HepG2 (cell line): Measurements from ENCODE around the gene PITRM1. TPM values are rescaled to one million over a fixed set of nuclear protein-coding genes. Genes with fewer than 3 reads are reported as not detected.
A peak's percentile ranks its signal among the peaks of the same experiment; 100 is the strongest.

Source experiments
- E2F5 ChIP-seq: sonication (generic); formaldehyde crosslinking; conservative IDR thresholded peaks from 2 replicates; pipeline ENCODE4 v1.4.0; 2020; ENCODE audit warnings: missing genetic modification reagents
- FOXC1 ChIP-seq: sonication (generic); formaldehyde crosslinking; IDR thresholded peaks from 2 replicates; pipeline ENCODE4 v1.8.0; 2022; ENCODE audit warnings: mild to moderate bottlenecking, missing genetic modification reagents, borderline replicate concordance
- GMEB1 ChIP-seq: sonication (generic); formaldehyde crosslinking; IDR thresholded peaks from 2 replicates; pipeline ENCODE4 v1.5.1; 2020; ENCODE audit warnings: missing genetic modification reagents, mild to moderate bottlenecking, borderline replicate concordance
- KDM2A ChIP-seq: sonication (generic); formaldehyde crosslinking; IDR thresholded peaks from 2 replicates; pipeline ENCODE4 v1.4.0; 2020; ENCODE audit warnings: low read depth, missing genetic modification reagents, borderline replicate concordance
- SALL1 ChIP-seq: sonication (generic); formaldehyde crosslinking; IDR thresholded peaks from 2 replicates; pipeline ENCODE4 v1.8.0; 2022; ENCODE audit warnings: mild to moderate bottlenecking, missing genetic modification reagents
- SP140L ChIP-seq: sonication (generic); formaldehyde crosslinking; IDR thresholded peaks from 2 replicates; pipeline ENCODE4 v1.4.0; 2020; ENCODE audit warnings: missing genetic modification reagents, borderline replicate concordance
- THAP7 ChIP-seq: sonication (generic); formaldehyde crosslinking; IDR thresholded peaks from 2 replicates; pipeline ENCODE4 v1.8.1; 2023; ENCODE audit warnings: mild to moderate bottlenecking, missing genetic modification reagents
- ZBTB38 ChIP-seq: sonication (generic); formaldehyde crosslinking; IDR thresholded peaks from 2 replicates; pipeline ENCODE4 v1.5.1; 2020; ENCODE audit warnings: mild to moderate bottlenecking, missing genetic modification reagents
- ZGPAT ChIP-seq: IDR thresholded peaks from 2 replicates; pipeline ENCODE4 v1.6.1; 2016; ENCODE audit warnings: mild to moderate bottlenecking
- ZMYM3 ChIP-seq: sonication (generic); formaldehyde crosslinking; IDR thresholded peaks from 2 replicates; pipeline ENCODE4 v1.5.1; 2020; ENCODE audit warnings: mild to moderate bottlenecking, missing genetic modification reagents
- ZNF18 ChIP-seq: sonication (generic); formaldehyde crosslinking; IDR thresholded peaks from 2 replicates; pipeline ENCODE4 v1.8.0; 2022; ENCODE audit warnings: mild to moderate bottlenecking, missing genetic modification reagents; ENCODE audit not compliant: insufficient replicate concordance
- ZNF256 ChIP-seq: sonication (generic); formaldehyde crosslinking; conservative IDR thresholded peaks from 2 replicates; pipeline ENCODE4 v1.4.0; 2020; ENCODE audit warnings: missing genetic modification reagents
- ZNF335 ChIP-seq: sonication (generic); formaldehyde crosslinking; IDR thresholded peaks from 2 replicates; pipeline ENCODE4 v1.4.0; 2020; ENCODE audit warnings: missing genetic modification reagents
- ZNF503 ChIP-seq: sonication (generic); formaldehyde crosslinking; IDR thresholded peaks from 2 replicates; pipeline ENCODE4 v1.4.0; 2020; ENCODE audit warnings: missing genetic modification reagents
- ZNF614 ChIP-seq: IDR thresholded peaks from 2 replicates; pipeline ENCODE4 v1.6.1; 2018; ENCODE audit warnings: missing biosample characterization, missing genetic modification reagents, inconsistent platforms, borderline replicate concordance
- ZNF737 ChIP-seq: sonication (generic); formaldehyde crosslinking; IDR thresholded peaks from 2 replicates; pipeline ENCODE4 v1.5.0; 2020; ENCODE audit warnings: missing genetic modification reagents, mild to moderate bottlenecking, borderline replicate concordance
- ZNF841 ChIP-seq: sonication (generic); formaldehyde crosslinking; IDR thresholded peaks from 2 replicates; pipeline ENCODE4 v1.8.1; 2023; ENCODE audit warnings: missing genetic modification reagents, borderline replicate concordance
- polyA plus RNA-seq, 8 experiments: library from polyadenylated mRNA; depleted of rRNA in 3 of 8; stranded (reverse) in 7 of 8; unstranded in 1 of 8; fragments of >200 nt; fragmentation: Illumina TruSeq in 4 of 8; extraction: Trizol in 4 of 8; gene quantifications; 2 replicates each; pipeline versions ENCODE4 v1.2.1 to v1.2.3, GENCODE V29; 2011 to 2016; ENCODE audit warnings: low read depth in 4 of 8, missing spikeins in 1 of 8, mixed read lengths in 1 of 8; ENCODE audit not compliant: insufficient read depth in 1 of 8
- total RNA-seq, 5 experiments: library from RNA; depleted of rRNA; stranded (reverse); fragments of >200 nt; fragmentation: Illumina TruSeq; extraction: Trizol; gene quantifications; 2 replicates each; pipeline ENCODE4 v1.2.3, GENCODE V29; 2016; ENCODE audit warnings: low read depth in 1 of 5
- TF ChIP-seq, protein P1 (sequence below): sonication (generic); formaldehyde crosslinking; IDR thresholded peaks from 2 replicates; pipeline ENCODE4 v1.5.0; 2020; ENCODE audit warnings: missing genetic modification reagents

PITRM1 gene
- total and polyA plus RNA-seq, 2 of the 13 experiments (the other 11 are each of a cell fraction or from before 2014, with no cell fraction given), result 16.4 to 29.0 TPM

DNA sequence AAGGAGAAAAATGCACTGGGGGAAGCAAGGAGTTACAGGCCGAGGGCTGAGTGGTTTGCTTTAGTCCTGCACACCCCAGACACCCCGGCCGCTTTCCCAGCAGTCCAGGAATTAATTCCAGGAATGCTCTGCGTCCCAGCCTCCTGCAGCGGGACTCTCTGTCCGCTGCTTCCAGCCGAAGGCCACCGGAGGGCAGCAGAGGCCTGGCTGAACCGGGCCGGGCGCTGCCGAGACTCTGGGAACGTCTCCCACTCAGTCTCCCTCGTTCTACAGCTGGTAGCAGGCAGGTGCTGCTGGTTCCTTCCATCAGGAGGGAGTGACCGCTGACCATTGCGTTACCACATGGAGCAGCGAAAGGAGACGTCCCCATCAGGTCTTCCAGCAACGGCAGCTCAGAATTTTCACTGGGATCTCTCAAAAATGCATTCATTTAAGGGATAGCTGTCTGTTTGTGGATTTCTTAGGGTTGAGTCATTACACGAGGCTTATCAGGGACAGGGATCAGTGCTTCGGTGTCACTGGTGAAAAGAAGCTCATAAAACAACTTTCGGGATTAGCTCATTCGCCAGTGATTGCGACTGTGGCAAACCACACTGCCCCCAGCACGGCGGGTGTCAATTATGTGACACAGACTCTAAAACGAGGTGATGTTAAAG is 24.9 kb upstream of the PITRM1 start (continued):
- TF ChIP-seq ZNF614, result no peak
- TF ChIP-seq SALL1, result 0 out of 2 replicates have a peak, but pooled peaks have one; percentile 35
- no peak for TF ChIP-seq SP140L (CRISPR knock-in tag)
- TF ChIP-seq, protein P1, sequence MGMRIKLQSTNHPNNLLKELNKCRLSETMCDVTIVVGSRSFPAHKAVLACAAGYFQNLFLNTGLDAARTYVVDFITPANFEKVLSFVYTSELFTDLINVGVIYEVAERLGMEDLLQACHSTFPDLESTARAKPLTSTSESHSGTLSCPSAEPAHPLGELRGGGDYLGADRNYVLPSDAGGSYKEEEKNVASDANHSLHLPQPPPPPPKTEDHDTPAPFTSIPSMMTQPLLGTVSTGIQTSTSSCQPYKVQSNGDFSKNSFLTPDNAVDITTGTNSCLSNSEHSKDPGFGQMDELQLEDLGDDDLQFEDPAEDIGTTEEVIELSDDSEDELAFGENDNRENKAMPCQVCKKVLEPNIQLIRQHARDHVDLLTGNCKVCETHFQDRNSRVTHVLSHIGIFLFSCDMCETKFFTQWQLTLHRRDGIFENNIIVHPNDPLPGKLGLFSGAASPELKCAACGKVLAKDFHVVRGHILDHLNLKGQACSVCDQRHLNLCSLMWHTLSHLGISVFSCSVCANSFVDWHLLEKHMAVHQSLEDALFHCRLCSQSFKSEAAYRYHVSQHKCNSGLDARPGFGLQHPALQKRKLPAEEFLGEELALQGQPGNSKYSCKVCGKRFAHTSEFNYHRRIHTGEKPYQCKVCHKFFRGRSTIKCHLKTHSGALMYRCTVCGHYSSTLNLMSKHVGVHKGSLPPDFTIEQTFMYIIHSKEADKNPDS (CRISPR knock-in tag), result no peak
- TF ChIP-seq ZNF737 (CRISPR knock-in tag), result no peak
- no peak for TF ChIP-seq ZNF18 (CRISPR knock-in tag)
- no peak for TF ChIP-seq ZBTB38 (CRISPR knock-in tag)
- peak; percentile 37; the same call in 1 of the 2 replicates for TF ChIP-seq ZGPAT
- TF ChIP-seq KDM2A (CRISPR knock-in tag), result peak; percentile 79; the same call in 1 of the 2 replicates
- TF ChIP-seq ZNF256 (CRISPR knock-in tag), result no peak
- no peak for TF ChIP-seq FOXC1
- TF ChIP-seq ZNF841 (CRISPR knock-in tag), result no peak
- no peak for TF ChIP-seq E2F5
- TF ChIP-seq ZMYM3 (CRISPR knock-in tag), result no peak
- TF ChIP-seq GMEB1 (CRISPR knock-in tag), result no peak
- no peak for TF ChIP-seq ZNF503 (CRISPR knock-in tag)
- no peak for TF ChIP-seq ZNF335 (CRISPR knock-in tag)
- no peak for TF ChIP-seq THAP7 (CRISPR knock-in tag)
